Stimulated activated CD4-positive, alpha-beta T cell treated with anti-CD3 and anti-CD28 coated beads, Interleukin-4, amount 100 ng/mL, for 1 hour (primary cell): Measurements from ENCODE around the gene CXCL5.

Source experiments
- DNase-seq: peaks from one replicate; pipeline ENCODE4 v3.0.0-alpha.2; 2020

Gene CXCL5

DNA sequence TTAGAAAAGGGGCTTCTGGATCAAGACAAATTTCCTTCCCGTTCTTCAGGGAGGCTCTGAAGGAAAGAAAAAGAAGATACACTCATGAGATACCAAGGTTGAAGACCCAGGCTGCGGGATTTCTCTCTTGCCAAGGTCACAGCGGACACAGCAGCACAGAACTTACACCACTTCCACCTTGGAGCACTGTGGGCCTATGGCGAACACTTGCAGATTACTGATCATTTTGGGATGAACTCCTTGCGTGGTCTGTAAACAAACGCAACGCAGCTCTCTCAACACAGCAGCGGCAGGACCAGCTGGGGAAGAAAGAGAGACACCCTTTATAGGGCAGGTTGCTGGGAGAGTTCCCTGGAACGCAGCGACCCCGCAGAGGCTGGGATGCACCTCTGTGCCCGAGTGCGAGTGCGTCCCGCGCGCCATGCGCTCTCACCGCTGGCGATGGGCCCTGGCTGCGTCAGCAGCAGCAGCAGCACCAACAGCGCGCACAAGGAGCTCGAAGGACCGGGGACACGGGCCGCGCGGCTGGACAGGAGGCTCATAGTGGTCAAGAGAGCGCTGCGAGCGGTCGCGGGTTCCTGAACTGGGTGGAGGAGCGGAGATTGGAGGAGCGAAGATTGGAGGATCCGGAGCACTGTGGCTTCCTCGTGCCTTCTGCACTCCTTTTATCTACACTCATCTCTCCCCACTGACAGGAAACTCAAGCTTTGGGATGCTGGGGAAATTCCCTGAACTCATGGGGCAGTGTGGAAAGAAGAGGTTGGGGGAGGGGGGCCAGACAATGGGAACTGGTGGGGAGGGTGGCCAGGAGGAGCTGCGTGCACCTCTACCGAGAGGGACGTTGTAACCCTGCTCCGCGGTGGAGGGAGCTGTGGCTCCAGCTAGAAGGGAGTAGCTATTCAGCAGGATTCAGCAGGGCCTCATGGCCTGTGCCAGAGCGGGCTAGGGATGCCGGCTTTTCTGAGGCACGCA, at the start of gene CXCL5:
Gene CXCL5, minus strand, starts transcription at position 638 of the 972 bp plus-strand sequence. Its CDS starts 96 bp downstream, at position 542.
- DNase-seq = no peak

DNA sequence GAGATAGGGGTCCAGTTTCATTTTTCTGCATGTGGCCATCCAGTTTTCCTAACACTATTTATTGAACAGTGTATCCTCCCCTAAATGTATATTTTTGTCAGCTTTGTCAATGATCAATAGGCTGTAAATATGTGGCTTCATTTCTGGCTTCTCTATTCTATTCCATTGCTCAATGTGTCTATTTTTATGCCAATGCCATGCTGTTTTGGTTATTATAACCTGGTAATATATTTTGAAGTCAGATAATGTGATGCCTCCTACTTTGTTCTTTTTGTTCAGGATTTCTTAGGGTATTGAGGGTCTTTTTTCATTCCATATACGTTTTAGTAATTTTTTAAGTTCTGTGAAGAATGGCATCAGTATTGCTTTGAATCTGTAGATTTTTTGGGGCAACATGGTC, 48.7 kb upstream of the CXCL5 start:
- no peak for DNase-seq

DNA sequence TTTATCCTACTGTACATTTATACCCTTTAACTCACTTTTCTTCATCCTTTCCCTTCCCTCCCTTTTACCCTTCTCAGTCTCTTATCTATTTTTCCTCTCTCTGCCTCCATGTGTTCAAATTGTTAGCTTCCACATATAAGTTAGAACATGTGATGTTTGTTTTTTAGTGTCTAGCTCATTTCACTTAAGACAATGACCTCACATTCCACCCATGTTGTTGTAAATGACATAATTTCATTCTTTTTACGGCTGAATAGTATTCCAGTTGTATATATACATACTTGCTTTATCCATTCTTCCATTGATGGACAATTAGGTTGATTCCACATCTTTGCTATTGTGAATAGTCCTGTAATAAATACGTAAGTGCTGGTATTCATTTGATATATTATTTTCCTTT, 47.3 kb upstream of the CXCL5 start:
- DNase-seq = no peak

DNA sequence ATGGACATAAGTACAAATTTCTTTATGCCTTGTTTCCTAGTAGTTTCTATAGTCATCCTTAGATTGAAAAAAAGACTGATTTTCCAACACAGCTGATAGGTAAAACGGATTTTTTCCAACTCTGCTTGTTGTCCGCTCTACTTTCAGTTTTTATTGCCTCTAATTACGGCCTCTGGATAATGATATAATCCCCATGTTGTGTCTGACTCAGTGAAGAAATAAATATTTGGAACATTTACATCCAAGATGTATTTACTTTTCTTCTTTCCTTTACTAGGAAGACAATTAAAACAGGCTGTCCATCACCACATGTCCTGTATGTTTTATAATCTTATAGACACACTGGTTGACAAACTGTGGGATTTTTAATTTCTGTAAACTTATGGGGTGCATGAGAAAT, 46.8 kb upstream of the CXCL5 start:
- DNase-seq = no peak

DNA sequence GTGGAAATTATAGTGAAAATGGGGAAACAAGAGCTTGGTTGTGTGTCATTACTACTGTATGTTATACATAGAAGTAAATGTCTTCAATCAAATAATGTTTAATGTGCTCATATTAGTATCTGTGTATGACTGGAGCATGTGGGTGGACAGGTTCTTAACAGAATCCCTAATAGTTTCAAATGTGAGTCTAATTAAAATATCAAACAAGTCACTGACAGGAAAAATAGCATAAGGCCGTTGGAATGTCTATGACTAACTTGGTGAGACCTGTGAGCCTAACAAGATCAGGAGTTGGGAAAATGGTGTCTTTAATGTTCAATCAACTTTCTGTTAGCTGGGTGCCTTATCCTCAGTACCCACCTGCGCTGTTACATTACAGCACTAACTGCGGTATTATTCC, 46.2 kb upstream of the CXCL5 start:
- DNase-seq = no peak

DNA sequence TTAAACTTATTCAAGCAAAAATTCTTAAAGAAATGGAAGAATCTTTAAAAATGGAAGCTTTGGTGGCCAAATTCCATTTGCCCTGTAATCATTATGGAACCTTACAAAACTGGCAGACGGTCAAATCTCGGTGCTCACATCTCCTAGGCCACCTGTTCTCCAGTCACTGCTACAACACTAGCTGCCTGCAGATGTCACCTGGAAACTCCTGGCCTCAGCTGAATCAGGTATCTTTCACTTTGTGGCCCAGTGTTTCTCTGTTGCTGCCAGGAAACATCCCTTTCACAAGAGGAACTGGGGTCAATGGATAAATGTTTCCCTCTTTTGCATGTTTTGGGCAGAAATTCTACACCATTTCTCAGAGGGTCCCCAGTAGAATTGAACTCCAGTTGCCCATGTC, 44.2 kb upstream of the CXCL5 start:
- DNase-seq = no peak

DNA sequence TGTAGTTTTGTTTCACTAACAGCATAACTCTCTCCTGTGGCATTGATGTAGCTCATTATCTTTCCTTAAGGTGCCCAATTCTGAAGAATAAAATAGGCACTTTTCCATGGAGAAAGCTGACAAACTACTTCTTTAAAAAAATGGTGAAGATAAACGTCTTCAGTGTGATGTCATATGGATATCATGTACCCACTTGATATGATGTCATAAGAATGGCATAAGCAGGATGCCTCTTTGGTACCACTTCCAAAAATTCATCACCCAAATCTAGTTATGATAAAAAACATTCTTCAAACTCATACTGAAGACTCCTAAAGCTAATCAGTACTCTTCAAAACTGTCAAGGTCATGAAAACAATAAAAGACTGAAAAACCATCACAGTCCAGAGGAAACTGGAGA, 42.9 kb upstream of the CXCL5 start:
- no peak for DNase-seq

DNA sequence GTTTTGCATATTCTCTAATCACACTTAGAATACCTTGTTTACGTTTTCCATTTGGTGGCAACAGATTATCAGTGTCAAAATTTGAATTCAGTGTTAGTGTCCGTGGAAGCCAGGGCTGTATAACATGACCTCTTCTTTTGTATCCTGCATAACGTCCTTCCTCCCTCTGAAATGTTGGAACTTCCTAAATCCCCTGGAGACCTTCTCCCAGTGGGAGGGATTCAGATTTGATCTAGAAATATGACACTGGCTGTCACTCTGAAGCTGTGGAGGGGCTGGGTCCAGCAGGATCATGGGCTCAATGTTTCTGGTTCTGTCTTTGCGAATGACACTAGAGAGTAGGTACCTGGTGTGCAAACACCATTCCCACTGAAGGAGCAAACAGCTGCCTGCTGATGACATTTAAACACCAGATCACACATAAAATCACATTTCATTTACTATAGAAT, 40.9 kb upstream of the CXCL5 start:
- DNase-seq = no peak

DNA sequence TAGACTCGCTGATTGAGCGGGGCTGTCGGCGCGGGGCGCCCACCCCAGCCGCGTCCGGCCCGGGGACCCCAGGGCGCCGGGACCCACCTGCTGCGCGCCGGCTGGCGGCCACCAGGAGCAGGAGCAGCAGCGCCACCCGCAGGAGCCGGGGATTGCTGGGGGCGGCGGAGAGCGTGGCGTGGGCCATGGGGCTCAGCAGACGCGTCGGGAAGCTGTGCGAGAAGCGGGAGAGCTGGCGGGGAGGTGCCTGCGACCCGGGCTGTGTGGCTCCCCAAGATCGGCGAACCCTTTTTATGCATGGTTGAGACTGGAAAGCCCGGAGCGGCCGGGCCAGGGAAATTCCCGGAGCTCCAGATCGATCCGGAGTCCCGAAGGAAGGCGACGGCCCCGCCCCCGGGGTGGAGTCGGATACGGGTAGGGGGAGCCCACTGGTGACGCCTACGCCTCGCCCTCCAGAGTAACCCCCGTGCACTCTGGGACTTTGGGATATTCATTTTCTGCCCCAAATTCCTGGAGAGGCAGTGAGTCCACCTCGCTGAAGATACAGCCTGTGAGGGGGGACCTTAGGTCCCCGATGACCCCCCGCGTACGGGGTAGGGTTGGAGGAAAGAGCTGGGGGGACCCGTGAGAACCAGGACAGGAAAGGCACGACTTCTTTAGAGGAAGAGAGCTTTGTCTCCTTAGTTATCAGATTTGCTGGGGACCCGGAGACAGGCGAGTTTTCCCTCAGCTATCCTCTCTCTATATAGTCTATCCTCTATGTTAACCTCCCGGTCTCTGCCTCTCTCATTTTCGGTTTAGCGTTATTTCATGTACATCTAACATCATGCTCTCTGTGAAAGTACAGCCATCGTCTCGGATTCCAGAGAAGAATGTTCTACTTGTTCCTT, 40.2 kb upstream of the CXCL5 start, which contains the start of gene CXCL3:
Gene CXCL3, minus strand, starts transcription at position 265 of the 890 bp plus-strand sequence. Its CDS starts 78 bp downstream, at position 187.
- peak; percentile 4 for DNase-seq

DNA sequence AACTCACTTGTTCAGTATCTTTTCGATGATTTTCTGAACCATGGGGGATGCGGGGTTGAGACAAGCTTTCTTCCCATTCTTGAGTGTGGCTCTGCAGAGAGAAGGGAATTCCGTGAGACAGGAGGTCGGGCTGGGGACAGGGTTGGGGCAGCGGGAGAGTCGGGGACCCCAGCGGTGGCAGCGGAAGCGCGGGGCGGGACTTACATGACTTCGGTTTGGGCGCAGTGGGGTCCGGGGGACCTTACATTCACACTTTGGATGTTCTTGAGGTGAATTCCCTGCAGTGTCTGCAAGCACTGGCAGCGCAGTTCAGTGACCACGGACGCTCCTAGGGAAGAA, 39.6 kb upstream of the CXCL5 start:
- no peak for DNase-seq

DNA sequence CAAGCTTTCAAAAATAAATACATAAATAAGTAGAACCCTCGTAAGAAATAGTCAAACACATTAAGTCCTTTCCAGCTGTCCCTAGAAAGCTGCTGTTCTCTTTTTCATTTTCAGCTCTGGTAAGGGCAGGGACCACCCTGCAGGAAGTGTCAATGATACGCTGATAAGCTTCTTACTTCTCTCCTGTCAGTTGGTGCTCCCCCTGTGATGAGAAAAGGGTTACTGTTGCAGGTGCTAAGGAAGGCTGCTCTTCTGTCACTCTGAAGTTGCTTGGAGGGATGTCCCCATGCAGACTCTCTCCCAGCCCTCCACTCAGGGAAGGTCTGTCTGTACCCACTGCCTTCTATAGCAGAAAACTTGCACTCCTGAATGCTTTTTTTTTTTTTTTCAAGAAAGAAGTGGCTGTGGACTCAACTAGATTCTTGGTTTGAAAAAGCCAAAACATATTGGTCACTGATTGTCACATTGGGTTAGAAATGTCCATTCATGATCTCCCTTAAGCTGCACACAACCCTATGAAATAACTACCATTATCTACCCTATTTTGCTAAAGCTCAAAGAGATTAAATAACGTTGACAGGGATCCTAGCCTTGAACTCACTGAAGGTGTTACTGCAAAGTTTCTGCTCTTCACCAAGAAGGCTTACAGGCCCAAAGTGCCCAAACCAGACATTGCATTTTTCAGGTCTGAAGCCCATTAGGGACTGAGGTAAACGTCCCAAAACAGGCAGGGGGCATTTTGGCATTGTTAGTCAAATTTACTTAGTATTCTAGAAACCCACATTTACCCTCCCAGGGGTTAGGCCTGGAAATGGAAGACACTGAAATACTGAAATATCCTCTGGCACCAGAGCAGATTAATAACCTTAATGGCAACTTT, 38.8 kb upstream of the CXCL5 start:
- DNase-seq = no peak

DNA sequence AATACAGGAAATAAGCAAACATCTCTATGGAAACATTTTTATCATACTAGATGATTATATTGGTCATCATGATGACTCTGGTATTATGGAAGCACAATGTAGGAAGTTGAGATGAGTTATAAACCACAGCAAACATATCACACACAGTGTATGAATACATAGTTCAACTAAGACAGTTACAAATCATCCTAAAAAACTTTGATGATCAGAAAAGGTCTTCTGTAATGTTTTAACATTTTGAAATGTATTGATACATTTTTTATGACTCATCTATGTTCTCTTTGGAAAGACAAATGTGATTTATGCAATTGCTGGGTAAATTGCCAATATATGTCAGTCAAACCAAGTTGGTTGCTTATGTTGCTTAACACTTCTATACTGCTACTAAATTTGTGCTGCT, 35.3 kb upstream of the CXCL5 start:
- no peak for DNase-seq

DNA sequence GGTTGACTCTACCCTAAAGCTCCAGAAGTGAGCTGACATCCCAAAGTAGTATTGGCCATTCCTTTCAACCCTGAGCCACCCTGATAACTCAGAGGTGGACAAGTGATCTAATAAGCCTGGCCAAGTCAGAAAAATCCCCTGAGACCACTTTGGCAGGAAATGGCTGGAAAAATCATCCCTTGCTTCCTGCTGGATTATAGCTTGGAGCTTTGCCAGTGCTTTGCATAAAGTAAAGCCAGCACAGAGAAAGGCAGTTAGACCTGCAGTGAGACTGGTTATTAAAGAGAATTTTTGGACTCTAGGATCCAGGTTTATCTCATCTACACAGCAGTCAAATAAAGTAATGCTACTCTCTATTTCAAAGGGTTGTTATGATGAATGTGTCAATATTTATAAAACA, 33.6 kb upstream of the CXCL5 start:
- no peak for DNase-seq

DNA sequence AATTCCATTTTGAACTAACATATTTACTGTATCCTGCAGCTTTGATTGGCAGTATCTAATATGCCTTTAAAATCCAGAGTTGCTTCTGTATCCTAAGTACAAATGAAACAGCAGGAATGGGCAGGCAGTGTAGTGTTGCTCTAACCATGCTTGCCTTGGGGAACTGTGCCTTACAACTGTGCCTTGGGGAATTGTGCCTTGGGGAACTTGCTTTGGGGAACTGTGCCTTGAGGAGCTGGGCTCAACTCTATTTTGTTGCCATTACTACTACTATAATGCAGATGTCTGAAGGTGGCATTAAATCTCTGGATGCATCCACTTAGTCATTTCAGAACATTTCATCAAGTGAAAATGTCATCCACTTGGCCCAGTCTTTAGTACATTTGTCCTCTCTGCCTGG, 33.1 kb upstream of the CXCL5 start:
- DNase-seq = no peak

DNA sequence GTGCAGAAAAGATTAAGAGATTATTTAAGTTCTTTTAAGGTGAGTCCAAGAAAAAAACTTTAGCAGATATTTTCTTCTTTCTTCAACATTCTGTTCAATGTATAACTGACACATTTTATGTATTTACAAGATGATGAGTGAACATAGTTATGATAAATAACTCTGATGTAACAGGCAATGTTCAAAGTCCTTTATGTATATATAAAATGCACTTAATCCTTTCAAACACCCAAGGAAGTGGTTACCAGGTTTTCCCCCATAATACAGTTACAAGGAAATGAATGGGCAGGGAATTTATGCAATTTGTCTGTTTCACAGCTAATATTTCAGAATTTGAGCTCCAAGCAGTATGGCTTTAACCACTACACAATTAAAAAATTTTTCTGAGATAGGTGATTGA, 31.8 kb upstream of the CXCL5 start:
- DNase-seq = no peak

DNA sequence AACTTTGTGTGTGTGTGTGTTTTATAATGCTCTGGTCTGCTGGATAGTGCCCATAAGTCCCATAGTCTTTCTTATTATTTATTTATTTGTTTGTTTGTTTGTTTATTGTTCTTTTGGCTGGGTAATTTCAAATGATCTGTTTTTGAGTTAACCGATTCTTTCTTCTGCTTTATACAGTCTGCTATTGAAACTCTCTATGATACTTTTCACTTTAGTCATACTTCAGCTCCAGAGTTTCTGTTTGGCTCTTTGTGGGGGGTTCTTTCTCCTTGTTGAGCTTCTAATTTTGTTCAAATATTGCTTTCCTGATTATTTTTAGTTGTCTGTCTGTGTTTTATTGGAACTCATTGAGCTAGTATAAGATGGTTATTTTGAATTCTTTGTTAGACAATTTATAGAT, 30.0 kb upstream of the CXCL5 start:
- no peak for DNase-seq

DNA sequence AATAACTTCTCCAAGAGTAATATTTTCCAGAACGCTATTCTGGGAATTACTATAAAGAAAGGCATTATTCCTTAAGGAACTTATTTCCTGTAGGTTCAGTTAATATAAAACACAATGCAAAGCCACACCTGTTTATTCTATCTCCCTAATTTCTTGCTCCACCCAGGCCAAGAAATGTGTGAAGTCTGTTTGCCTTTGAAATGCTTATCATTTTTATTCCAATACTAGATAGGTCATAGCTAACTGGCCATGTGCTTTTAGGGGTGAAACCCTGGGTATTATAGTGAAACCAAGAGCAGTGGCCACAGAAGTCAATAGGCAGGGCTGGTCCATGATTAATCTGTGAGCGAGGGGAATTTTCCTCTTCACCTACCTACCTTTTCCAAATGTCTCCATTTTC, 25.2 kb upstream of the CXCL5 start:
- DNase-seq = no peak

DNA sequence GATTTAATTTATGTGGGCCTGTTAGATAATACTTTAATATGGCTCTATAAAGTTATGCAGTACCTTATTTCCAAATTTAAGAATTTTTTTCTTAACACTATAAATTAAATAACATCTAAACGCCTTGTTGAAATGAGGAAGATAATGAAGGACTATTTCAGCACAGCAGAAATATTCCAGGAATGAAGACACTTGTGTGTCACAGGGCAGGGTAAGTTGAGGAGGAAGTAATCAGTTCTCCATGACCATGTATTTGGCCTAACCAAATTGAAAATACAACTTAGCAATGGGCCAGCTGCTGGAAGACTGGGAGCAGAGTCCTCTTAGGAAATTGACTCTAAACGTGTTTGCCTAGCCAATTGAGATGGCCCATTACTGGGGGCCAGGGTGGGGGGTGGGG, 23.1 kb upstream of the CXCL5 start:
- no peak for DNase-seq

DNA sequence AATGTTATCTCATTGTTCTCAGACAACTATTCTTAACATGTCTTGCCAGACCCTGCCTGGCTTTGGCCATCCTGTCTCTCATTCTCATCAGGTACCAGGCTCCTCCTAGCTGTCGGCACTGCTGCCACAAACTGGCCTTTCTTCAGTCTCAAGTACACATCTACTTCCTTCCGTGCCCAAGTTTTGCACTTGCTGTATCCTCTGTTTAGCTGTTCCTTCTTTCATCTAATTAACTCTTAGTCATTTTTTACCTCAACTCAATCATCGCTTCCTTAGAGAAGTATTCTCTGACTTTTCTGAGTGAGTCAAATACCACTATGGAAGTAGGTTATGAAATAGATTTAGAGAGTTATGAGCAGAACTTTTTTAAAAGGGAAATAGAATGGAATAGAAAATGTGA, 20.3 kb upstream of the CXCL5 start:
- no peak for DNase-seq

DNA sequence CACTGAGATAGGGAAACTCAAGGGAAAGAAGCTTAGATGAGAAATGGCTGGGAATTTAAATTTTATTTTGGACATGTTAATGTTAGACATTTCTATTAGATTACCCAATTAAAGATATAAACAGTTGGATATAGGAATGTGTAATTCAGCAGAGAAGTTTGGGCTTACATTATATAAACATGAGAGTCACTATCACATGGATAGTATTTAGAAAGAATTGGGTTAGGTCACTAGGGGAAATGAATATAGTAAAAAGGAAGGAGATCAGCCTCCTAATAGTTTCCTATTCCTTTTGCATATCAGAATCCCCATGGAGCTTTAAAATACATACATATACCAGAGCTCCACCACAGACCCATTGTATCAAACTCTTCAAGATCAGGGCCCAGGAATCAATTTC, 19.6 kb upstream of the CXCL5 start:
- no peak for DNase-seq

DNA sequence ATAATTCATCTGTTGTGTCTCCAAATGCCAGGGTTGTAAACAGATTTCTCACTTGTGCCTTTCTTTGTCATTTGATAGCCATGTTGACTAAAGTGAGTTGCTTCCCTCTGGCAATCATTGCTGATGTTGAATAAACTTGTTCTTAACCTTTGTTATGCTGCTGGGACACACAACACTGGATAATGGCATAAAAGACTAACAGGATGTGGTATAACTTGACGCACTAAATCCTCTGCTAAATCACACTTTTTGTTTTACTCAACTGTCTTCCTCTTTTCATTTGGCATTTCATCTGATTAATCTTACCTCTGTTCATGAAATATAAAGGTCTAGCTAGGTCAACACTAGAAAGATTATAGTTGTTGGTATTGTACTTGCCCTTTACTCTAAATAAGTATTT, 17.6 kb upstream of the CXCL5 start:
- DNase-seq = no peak

DNA sequence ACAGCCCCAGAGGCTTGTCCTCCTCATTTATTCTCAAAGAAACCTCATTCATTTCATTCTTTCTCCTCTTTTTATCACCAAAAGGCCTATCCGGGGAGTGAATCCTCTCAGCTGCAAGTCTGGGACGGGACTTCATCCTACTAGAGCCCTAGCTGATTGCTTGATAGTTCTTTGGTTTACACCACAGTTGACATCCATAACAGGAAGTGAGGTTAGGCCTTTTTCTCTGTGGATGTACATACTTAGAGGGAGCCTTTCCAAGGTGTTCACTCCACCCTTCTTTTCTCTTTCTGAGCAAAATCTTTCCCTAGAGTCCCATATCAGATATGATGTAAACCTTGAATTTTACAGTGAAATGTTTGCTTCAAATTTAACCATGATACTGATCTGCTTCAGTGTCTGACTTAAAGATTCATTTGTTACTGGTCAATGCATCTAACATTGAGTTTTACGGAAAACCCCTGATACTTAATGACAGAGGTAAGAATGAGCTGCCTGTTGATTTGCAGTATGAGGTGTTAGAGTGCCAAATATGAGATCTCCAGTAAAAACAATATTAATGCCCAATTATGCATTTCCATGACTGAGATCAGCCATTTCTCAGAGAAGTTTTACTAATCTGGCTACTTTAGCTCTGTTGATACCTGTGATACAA, 16.8 kb upstream of the CXCL5 start:
- DNase-seq = no peak
